ENCODE data around the gene PSAT1.

DNA sequence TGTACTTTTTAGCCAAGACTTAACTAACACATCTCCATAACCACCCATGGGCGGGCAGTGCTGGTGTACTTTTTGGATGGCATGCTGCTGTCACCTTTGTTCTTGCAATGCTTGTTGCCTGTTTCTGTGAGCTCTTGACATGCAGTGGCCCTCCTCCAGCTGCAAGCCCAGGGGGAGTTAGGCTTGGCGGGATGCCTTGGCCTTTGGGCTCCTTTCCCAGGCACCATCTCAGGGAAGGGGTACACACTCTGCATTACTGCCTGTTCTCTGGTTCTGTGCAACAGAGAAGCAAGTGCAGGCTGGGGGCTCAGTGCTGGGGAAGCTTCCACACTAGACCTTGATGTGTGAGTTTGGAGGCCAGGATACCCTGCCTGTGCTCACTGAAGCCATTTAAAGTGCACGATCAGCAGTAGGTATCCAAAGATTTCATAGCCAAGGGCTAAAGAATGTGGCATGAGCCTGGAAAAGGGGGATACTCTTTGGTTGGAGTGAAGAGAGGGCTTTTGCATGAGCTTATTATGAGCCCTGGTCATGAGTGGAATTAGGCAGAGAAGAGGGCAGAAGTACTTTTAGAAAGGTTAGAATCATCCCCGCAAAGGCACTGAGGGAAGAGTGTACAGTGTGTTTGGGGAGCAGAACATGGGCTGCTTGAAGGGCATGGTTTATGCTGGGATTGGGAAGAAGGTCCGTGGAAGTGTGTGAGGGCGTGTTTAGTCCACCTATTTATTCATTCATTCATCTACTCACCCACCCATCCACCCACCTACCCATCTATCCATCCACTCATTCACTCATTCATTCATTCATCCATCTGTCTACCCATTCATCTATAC, 22.5 kb downstream of the PSAT1 start:
- TF ChIP-seq GATA3 (IDR thresholded peaks at IDR 0.05; ENCODE audit: low read depth, low read length) (no peak), GATA2 (IDR thresholded peaks at IDR 0.05; ENCODE audit: low read depth, low read length) (no peak)
